Glutamatergic neuron (in vitro differentiated cells): ENCODE results near the gene NFATC2. TPM values are rescaled to one million over a fixed set of nuclear protein-coding genes. Genes with fewer than 3 reads are reported as not detected.

ENCODE experiments used
- DNase-seq: peaks from one replicate; pipeline ENCODE4 v3.0.0; 2022
- H3K27ac Mint-ChIP-seq: one replicate; pipeline ENCODE4 v1.8.0; 2020; ENCODE audit warnings: mild to moderate bottlenecking, mixed read lengths, inconsistent platforms; ENCODE audit not compliant: unreplicated experiment
- H3K27me3 Mint-ChIP-seq: one replicate; pipeline ENCODE4 v1.8.0; 2020; ENCODE audit warnings: mild to moderate bottlenecking, moderate library complexity, mixed read lengths, inconsistent platforms; ENCODE audit not compliant: unreplicated experiment
- H3K36me3 Mint-ChIP-seq: one replicate; pipeline ENCODE4 v1.8.0; 2020; ENCODE audit warnings: mild to moderate bottlenecking, mixed read lengths, inconsistent platforms; ENCODE audit not compliant: unreplicated experiment
- H3K4me1 Mint-ChIP-seq: one replicate; pipeline ENCODE4 v1.8.0; 2020; ENCODE audit warnings: mild to moderate bottlenecking, low read depth, mixed read lengths, inconsistent platforms; ENCODE audit not compliant: unreplicated experiment
- H3K4me3 Mint-ChIP-seq: one replicate; pipeline ENCODE4 v1.8.0; 2020; ENCODE audit warnings: mild to moderate bottlenecking, mixed read lengths, inconsistent platforms; ENCODE audit not compliant: unreplicated experiment
- H3K9me3 Mint-ChIP-seq: one replicate; pipeline ENCODE4 v1.8.0; 2020; ENCODE audit warnings: mild to moderate bottlenecking, moderate library complexity, mixed read lengths, inconsistent platforms; ENCODE audit not compliant: unreplicated experiment
- total RNA-seq: library from RNA; stranded (reverse); fragmentation: NEBNext Ultra II Directional; extraction: Animal tissue kit (Norgen Biotek cat#: 25700); gene quantifications from one replicate; pipeline ENCODE4 v1.2.1, GENCODE V29; 2021; ENCODE audit not compliant: unreplicated experiment
- TF ChIP-seq, protein P1 (sequence below): fragments of 200-600 bp; sonication (generic); IDR thresholded peaks from one replicate; pipeline ENCODE4 v1.5.0; 2021; ENCODE audit not compliant: partially characterized antibody, unreplicated experiment

Gene NFATC2
- total RNA-seq, 1 donor from 2014 or later: not detected

DNA sequence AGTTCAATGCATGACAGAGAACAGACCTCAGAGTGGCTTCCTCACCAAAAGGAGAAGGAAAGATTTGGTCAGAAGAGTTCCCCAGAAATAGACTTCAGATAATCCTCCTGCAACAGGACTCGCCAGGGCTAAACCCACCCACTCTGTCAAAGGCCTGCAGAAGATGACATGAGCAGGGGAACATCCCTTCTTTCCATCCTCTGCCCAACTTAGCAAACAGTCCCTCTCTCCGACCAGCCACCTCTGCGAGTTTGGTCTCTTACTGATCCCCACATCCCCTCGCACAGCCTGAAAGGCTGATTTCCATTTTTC, 7.5 kb downstream of the NFATC2 start:
- H3K27me3 Mint-ChIP-seq: no peaks in the 10 kb centered on the region
- no peaks in the 10 kb centered on the region for H3K9me3 Mint-ChIP-seq
- H3K36me3 Mint-ChIP-seq: peaks cover 11% of the 10 kb centered on the region
- H3K4me3 Mint-ChIP-seq: no peak overlapping the region
- H3K27ac Mint-ChIP-seq: no peak overlapping the region
- peaks cover 3% of the 10 kb centered on the region for H3K4me1 Mint-ChIP-seq
- no peak for DNase-seq
- TF ChIP-seq, protein P1, sequence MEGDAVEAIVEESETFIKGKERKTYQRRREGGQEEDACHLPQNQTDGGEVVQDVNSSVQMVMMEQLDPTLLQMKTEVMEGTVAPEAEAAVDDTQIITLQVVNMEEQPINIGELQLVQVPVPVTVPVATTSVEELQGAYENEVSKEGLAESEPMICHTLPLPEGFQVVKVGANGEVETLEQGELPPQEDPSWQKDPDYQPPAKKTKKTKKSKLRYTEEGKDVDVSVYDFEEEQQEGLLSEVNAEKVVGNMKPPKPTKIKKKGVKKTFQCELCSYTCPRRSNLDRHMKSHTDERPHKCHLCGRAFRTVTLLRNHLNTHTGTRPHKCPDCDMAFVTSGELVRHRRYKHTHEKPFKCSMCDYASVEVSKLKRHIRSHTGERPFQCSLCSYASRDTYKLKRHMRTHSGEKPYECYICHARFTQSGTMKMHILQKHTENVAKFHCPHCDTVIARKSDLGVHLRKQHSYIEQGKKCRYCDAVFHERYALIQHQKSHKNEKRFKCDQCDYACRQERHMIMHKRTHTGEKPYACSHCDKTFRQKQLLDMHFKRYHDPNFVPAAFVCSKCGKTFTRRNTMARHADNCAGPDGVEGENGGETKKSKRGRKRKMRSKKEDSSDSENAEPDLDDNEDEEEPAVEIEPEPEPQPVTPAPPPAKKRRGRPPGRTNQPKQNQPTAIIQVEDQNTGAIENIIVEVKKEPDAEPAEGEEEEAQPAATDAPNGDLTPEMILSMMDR: no peak

DNA sequence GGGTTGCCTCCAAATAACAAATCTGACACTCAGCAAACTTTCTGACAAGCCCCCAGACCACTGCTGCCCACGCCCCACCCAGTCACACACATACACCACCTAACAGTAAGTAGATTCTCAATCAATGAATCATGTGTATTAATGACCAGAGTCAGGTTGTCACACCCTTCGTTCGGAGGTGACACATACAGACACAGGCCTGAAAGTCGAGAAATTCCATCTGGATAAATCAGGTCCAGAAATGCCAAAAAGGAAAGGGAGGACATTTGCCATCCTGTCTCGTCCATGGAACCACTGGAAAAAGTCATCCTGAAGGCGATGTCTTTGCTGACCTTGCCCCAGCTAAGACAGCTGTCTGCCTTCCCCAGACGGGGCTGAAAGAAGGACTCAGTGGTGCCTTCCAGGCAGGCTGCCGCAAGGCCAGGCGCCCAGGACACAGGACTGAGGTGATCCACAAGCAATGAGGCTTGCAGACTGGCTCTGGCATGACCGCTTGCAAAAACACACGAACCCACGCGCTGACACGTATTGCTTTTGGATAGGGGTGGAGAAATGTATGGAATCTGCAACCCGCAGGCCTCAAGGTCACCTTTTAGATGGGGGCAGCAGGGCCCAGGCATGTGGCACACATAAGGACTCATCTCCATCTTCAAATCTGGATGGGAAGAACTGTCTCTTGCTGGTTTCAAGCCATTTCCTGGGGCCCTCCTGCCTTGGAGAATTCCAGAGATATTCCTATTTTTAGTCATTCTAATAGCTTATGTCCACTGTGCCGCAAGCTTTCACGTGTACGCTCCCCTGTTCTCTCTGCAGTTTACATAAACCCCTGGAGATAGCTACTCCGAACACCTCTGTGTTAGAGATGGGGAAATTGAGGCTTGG, 9.0 kb downstream of the NFATC2 start:
- TF ChIP-seq, protein P1: no peak
- H3K36me3 Mint-ChIP-seq: peaks cover 10% of the 10 kb centered on the region
- H3K27ac Mint-ChIP-seq: no peak overlapping the region
- no peak overlapping the region for H3K4me3 Mint-ChIP-seq
- H3K4me1 Mint-ChIP-seq: peaks cover 7% of the 10 kb centered on the region
- H3K9me3 Mint-ChIP-seq: no peaks in the 10 kb centered on the region
- no peaks in the 10 kb centered on the region for H3K27me3 Mint-ChIP-seq
- DNase-seq: peak; percentile 15

DNA sequence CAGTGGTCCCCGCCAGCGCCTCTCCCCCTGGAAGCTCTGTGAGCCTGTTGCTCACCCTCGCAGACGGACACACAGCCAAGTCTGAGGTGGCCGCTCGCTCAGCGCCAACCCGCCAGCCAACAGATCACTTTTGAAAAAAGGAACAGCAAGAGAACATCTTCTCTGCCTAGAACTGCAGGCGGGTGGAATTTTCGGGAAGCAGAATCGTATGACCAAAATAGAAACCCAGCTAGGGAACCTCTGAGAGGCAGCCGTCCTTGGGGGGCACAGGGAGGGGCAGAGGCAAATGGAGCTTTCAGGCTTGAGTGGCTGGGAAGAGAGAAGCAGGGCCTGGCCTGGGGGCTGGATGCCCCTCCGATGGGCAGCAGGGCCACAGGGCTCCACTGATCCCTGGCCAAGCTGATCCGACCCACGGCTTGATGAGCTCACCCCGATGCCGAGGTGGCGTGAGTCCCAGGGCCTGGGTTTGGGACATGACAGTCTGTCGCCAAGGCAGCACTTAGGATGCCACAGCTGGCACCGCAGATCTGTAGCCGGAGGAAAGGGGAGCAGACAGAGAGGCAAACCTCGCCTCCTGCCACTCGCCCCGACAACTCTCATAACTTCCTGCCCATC, 9.8 kb downstream of the NFATC2 start:
- no peak for DNase-seq
- peaks cover 2% of the 10 kb centered on the region for H3K9me3 Mint-ChIP-seq
- no peak overlapping the region for H3K4me3 Mint-ChIP-seq
- peaks cover 2% of the 10 kb centered on the region for H3K36me3 Mint-ChIP-seq
- TF ChIP-seq, protein P1: no peak
- no peak overlapping the region for H3K27ac Mint-ChIP-seq
- no peaks in the 10 kb centered on the region for H3K27me3 Mint-ChIP-seq
- H3K4me1 Mint-ChIP-seq: peaks cover 7% of the 10 kb centered on the region

DNA sequence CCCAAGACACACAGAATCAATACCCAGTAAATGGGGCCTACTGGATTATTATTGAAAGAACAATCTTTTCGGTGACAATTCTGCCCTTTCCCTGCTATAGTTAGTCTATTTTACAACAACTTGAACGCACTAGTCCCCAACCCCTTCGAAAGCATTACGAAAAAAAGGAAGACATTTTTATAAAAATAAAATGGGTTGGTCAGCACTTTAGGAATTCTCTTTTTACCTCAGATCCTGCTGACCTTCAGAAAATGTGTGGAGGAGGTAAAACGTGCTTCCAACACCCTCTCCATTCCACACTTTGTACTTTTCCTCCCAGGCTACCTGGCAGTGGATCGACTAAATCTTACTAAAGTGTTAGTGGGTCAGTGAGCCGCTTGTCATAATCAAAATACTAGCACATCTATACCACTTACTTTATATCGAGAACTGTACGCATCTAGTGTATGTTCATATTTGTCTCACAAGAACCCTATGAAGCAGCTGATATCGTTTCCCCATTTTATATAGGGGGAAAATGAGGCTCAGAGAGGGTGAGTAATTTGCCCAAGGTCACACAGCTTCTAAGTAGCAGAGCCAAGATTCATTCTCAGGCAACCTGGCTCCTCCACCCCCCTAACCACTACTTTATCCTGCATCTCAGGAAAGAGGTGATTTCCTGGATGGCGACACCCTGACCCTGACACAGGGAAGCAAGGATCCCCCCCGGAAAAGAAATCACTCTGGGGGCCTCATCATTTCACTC, 10.6 kb downstream of the NFATC2 start:
- DNase-seq: no peak
- Mint-ChIP-seq H3K9me3 (peaks cover 2% of the 10 kb centered on the region), H3K4me3 (no peak overlapping the region), H3K4me1 (peaks cover 7% of the 10 kb centered on the region), H3K27me3 (no peaks in the 10 kb centered on the region), H3K36me3 (no peaks in the 10 kb centered on the region), H3K27ac (no peak overlapping the region)
- TF ChIP-seq, protein P1: no peak
